H1 (cell line): ENCODE results near the gene SLC9A5. TPM values are rescaled to one million over a fixed set of nuclear protein-coding genes. Genes with fewer than 3 reads are reported as not detected.
A peak's percentile ranks its signal among the peaks of the same experiment; 100 is the strongest.

Source experiments
- CTCF ChIA-PET: fragments of 300-600 bp; sonication (Branson Sonifier 250); formaldehyde crosslinking; loops from one replicate; lab custom pipeline; 2021; ENCODE audit not compliant: partially characterized antibody; lab: Charles Lee
- POLR2A ChIA-PET: fragments of 300-600 bp; sonication (Branson Sonifier 250); formaldehyde crosslinking; loops from one replicate; lab custom pipeline; 2021; ENCODE audit warnings: inconsistent platforms; ENCODE audit not compliant: partially characterized antibody; lab: Charles Lee
- DNase-seq, 2 experiments: peaks; one replicate each; pipeline versions ENCODE4 v3.0.0 to v3.0.0-alpha.2; 2010 to 2022; ENCODE audit warnings: low spot score in 2 of 2, low read depth in 1 of 2, mixed read lengths in 1 of 2
- FAIRE-seq: peaks from 2 replicates; lab custom pipeline; 2011; peaks lifted over from hg19 to GRCh38; lab: Jason Lieb, UNC
- H2AFZ ChIP-seq: 2 replicates; pipeline ENCODE4 v1.8.1; 2012; ENCODE audit warnings: low read length, inconsistent platforms
- H2AK5ac ChIP-seq: 2 replicates; pipeline ENCODE4 v1.6.1; 2013; ENCODE audit warnings: low read depth, low read length
- H2BK120ac ChIP-seq: replicated peaks from 2 replicates; pipeline ENCODE3; 2013; ENCODE audit warnings: low read depth, low read length, inconsistent platforms
- H2BK12ac ChIP-seq: 2 replicates; pipeline ENCODE4 v1.6.1; 2013; ENCODE audit warnings: low read depth, low read length
- H2BK15ac ChIP-seq: 2 replicates; pipeline ENCODE4 v1.6.1; 2013; ENCODE audit warnings: low read length
- H2BK20ac ChIP-seq: 2 replicates; pipeline ENCODE4 v1.6.1; 2013; ENCODE audit warnings: low read length
- H2BK5ac ChIP-seq: 2 replicates; pipeline ENCODE4 v1.6.1; 2013; ENCODE audit warnings: low read depth, low read length
- H3K14ac ChIP-seq: 2 replicates; pipeline ENCODE4 v1.6.1; 2013; ENCODE audit warnings: inconsistent platforms; ENCODE audit not compliant: insufficient read length
- H3K18ac ChIP-seq: 2 replicates; pipeline ENCODE4 v1.6.1; 2013; ENCODE audit warnings: low read length; ENCODE audit errors: extremely low read depth
- H3K23ac ChIP-seq: 2 replicates; pipeline ENCODE4 v1.6.1; 2013; ENCODE audit warnings: inconsistent platforms; ENCODE audit not compliant: insufficient read length
- H3K23me2 ChIP-seq: 2 replicates; pipeline ENCODE4 v1.6.1; 2013; ENCODE audit warnings: low read depth, low read length
- H3K27ac ChIP-seq: 2 replicates; pipeline ENCODE4 v1.6.1; 2011; ENCODE audit warnings: low read depth, low read length, inconsistent platforms
- H3K27me3 ChIP-seq, 4 experiments: replicated peaks in 1 of 4; 1 replicate in 1 of 4; 2 replicates in 3 of 4; pipeline versions ENCODE4 v1.6.1 to v1.8.1; 2011 to 2013; ENCODE audit warnings: low read length in 3 of 4, mild to moderate bottlenecking in 3 of 4, inconsistent platforms in 2 of 4, mixed read lengths in 2 of 4, moderate library complexity in 1 of 4; ENCODE audit not compliant: control insufficient read depth in 3 of 4, insufficient read depth in 3 of 4; ENCODE audit errors: extremely low read depth in 1 of 4
- H3K36me3 ChIP-seq, 4 experiments: 2 replicates each; pipeline versions ENCODE4 v1.6.1 to v1.8.1; 2011 to 2013; ENCODE audit warnings: mild to moderate bottlenecking in 4 of 4, low read length in 3 of 4, moderate library complexity in 2 of 4, control low read depth in 1 of 4, inconsistent platforms in 1 of 4; ENCODE audit not compliant: insufficient read depth in 4 of 4, control insufficient read depth in 2 of 4
- H3K4ac ChIP-seq: replicated peaks from 2 replicates; pipeline ENCODE3; 2013; ENCODE audit warnings: low read length, low read depth, mixed read lengths, inconsistent platforms; ENCODE audit not compliant: insufficient read length
- H3K4me1 ChIP-seq, 4 experiments: replicated peaks in 1 of 4; 1 replicate in 1 of 4; 2 replicates in 3 of 4; pipeline versions ENCODE4 v1.6.1 to v1.8.1; 2011 to 2013; ENCODE audit warnings: low read length in 3 of 4, inconsistent platforms in 2 of 4, mixed read lengths in 1 of 4; ENCODE audit not compliant: insufficient read depth in 4 of 4, control insufficient read depth in 3 of 4
- H3K4me2 ChIP-seq, 2 experiments: 2 replicates each; pipeline versions ENCODE4 v1.6.1 to v1.8.1; 2011 to 2013; ENCODE audit warnings: low read depth in 2 of 2, low read length in 2 of 2, control low read depth in 1 of 2, inconsistent platforms in 1 of 2, mild to moderate bottlenecking in 1 of 2; ENCODE audit not compliant: insufficient read depth in 1 of 2
- H3K4me3 ChIP-seq, 4 experiments: fragments of 200-600, 300-600 bp in 1 of 4; sonication (generic), shearing (Covaris generic), sonication (Bioruptor Twin) in 1 of 4; 2 replicates each; pipeline versions ENCODE4 v1.5.1 to v1.8.1; 2011 to 2016; ENCODE audit warnings: low read length in 4 of 4, low read depth in 3 of 4, control low read depth in 2 of 4, inconsistent platforms in 2 of 4, mild to moderate bottlenecking in 2 of 4, mixed read lengths in 1 of 4, moderate library complexity in 1 of 4; ENCODE audit not compliant: insufficient read depth in 2 of 4; ENCODE audit errors: extremely low read depth in 1 of 4
- H3K56ac ChIP-seq: replicated peaks from 2 replicates; pipeline ENCODE3; 2013; ENCODE audit warnings: low read depth, mild to moderate bottlenecking, mixed read lengths, low read length, inconsistent platforms; ENCODE audit not compliant: insufficient read length
- H3K79me1 ChIP-seq: 2 replicates; pipeline ENCODE4 v1.6.1; 2013; ENCODE audit warnings: low read depth, low read length, control low read depth
- H3K79me2 ChIP-seq, 2 experiments: 2 replicates each; pipeline versions ENCODE4 v1.6.1 to v1.8.1; 2012 to 2013; ENCODE audit warnings: low read length in 2 of 2, mild to moderate bottlenecking in 2 of 2, inconsistent platforms in 1 of 2; ENCODE audit not compliant: insufficient read depth in 2 of 2, control insufficient read depth in 1 of 2
- H3K9ac ChIP-seq, 4 experiments: replicated peaks in 1 of 4; 1 replicate in 1 of 4; 2 replicates in 3 of 4; pipeline versions ENCODE4 v1.6.1 to v1.8.1; 2011 to 2013; ENCODE audit warnings: low read depth in 3 of 4, low read length in 3 of 4, control low read depth in 2 of 4, mild to moderate bottlenecking in 2 of 4, moderate library complexity in 2 of 4, inconsistent platforms in 1 of 4; ENCODE audit errors: extremely low read depth in 1 of 4
- H3K9me3 ChIP-seq, 2 experiments: 2 replicates each; pipeline versions ENCODE4 v1.6.1 to v1.8.1; 2012 to 2013; ENCODE audit warnings: mild to moderate bottlenecking in 2 of 2, moderate library complexity in 2 of 2, control low read depth in 1 of 2, inconsistent platforms in 1 of 2, low read depth in 1 of 2, low read length in 1 of 2, mixed read lengths in 1 of 2; ENCODE audit not compliant: insufficient read depth in 2 of 2
- H4K20me1 ChIP-seq, 2 experiments: replicated peaks in 1 of 2; 2 replicates each; pipeline versions ENCODE3 to v1.8.1; 2011 to 2013; ENCODE audit warnings: inconsistent platforms in 2 of 2, low read length in 2 of 2, mild to moderate bottlenecking in 1 of 2; ENCODE audit not compliant: insufficient read depth in 2 of 2, control insufficient read depth in 1 of 2
- H4K5ac ChIP-seq: 2 replicates; pipeline ENCODE4 v1.6.1; 2013; ENCODE audit warnings: low read length, low read depth, mixed read lengths, inconsistent platforms; ENCODE audit not compliant: insufficient read length
- H4K8ac ChIP-seq: 2 replicates; pipeline ENCODE4 v1.8.0; 2013; ENCODE audit warnings: mild to moderate bottlenecking, moderate library complexity, low read length, inconsistent platforms; ENCODE audit not compliant: insufficient read depth; ENCODE audit errors: extremely low read depth
- H4K91ac ChIP-seq: replicated peaks from 2 replicates; pipeline ENCODE3; 2013; ENCODE audit warnings: low read length, mixed read lengths, inconsistent platforms; ENCODE audit not compliant: insufficient read length
- EP300 ChIP-seq, 2 experiments: IDR thresholded peaks; 1 replicate in 1 of 2; 2 replicates in 1 of 2; pipeline ENCODE4 v1.6.1; 2011 to 2012; ENCODE audit warnings: low read depth in 2 of 2, low read length in 2 of 2, mild to moderate bottlenecking in 2 of 2, borderline replicate concordance in 1 of 2, inconsistent platforms in 1 of 2, moderate library complexity in 1 of 2
- SIN3A ChIP-seq, 2 experiments: IDR thresholded peaks in 1 of 2; conservative IDR thresholded peaks in 1 of 2; 2 replicates each; pipeline ENCODE4 v1.6.1; 2011 to 2012; ENCODE audit warnings: low read length in 2 of 2, improper control_type of control experiment in 1 of 2, low read depth in 1 of 2, mild to moderate bottlenecking in 1 of 2
- SP4 ChIP-seq: IDR thresholded peaks from 2 replicates; pipeline ENCODE4 v1.6.1; 2012; ENCODE audit warnings: low read length, inconsistent platforms
- SUZ12 ChIP-seq: fragments of 200-600 bp; sonication (generic); IDR thresholded peaks from 2 replicates; pipeline ENCODE4 v1.6.1; 2012; ENCODE audit warnings: mild to moderate bottlenecking, inconsistent platforms, low read length, moderate library complexity, mixed read lengths
- WGBS, 2 experiments: shearing (Covaris generic) in 1 of 2; methylation state at CpG; one replicate each; pipeline versions ENCODE4 v1.1.6 to v1.1.7; 2013 to 2015; ENCODE audit warnings: low lambda C conversion rate in 2 of 2, mixed read lengths in 2 of 2, inconsistent platforms in 1 of 2, low coverage in 1 of 2, missing lambda C conversion rate in 1 of 2; ENCODE audit not compliant: insufficient replicate concordance in 2 of 2, insufficient coverage in 1 of 2, insufficient read length in 1 of 2; ENCODE audit errors: extremely low coverage in 1 of 2, missing lambda C conversion rate in 1 of 2; 5-methylcytosine and 5-hydroxymethylcytosine counted together
- polyA plus RNA-seq, 7 experiments: library from polyadenylated mRNA; depleted of rRNA in 3 of 7; stranded (reverse) in 5 of 7; unstranded in 2 of 7; fragments of >200 nt in 5 of 7; fragments of 200-250 nt in 2 of 7; gene quantifications; 1 replicate in 5 of 7; 2 replicates in 1 of 7; 4 replicates in 1 of 7; pipeline versions ENCODE4 v1.2.1 to v1.2.3, GENCODE V29; 2011 to 2013; ENCODE audit warnings: missing spikeins in 2 of 7, mixed read lengths in 2 of 7
- total RNA-seq: library from RNA; stranded (reverse); fragmentation: NEBNext Ultra II Directional; extraction: Animal tissue kit (Norgen Biotek cat#: 25700); gene quantifications from 2 replicates; pipeline ENCODE4 v1.2.1, GENCODE V29; 2021
- TF ChIP-seq, protein P1 (sequence below): IDR thresholded peaks from 2 replicates; pipeline ENCODE4 v1.6.1; 2011; ENCODE audit warnings: low read depth, mild to moderate bottlenecking, low read length; ENCODE audit not compliant: insufficient read depth

SLC9A5 gene
- total and polyA plus RNA-seq, 2 of the 8 experiments (the other 6 are each of a cell fraction or from before 2014, with no cell fraction given), result 7.9 to 8.6 TPM

DNA sequence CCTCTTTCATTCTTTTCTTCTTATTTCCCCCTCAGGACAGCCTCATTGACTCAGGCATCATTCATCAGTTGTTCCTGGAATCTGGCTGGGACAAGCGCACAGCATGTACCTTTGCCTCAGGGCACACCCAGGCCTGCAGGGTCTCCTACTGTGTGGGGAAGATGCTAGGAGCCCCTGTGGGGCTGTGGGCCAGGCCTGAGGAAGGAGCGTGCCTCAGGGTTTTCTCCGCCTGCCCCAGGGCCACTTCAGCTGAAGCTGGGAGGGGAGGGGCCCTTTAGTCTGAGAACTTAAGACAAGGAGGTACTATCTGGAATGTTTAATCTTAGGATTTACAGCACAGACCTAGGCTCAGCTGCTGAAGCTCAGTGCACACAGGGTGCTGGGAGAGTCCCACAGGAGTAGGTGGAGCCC is 41.9 kb upstream of the SLC9A5 start:
- Histone ChIP-seq H3K56ac (no peak overlapping the region), H4K20me1 (peaks cover 0 to 2% of the 10 kb centered on the region in 2 experiments), H3K4ac (no peak overlapping the region), H2BK12ac (no peak overlapping the region), H4K91ac (no peak overlapping the region), H2BK15ac (no peak overlapping the region), H2BK120ac (no peak overlapping the region), H3K23me2 (no peaks in the 10 kb centered on the region), H2BK5ac (0 out of 2 replicates have a peak overlapping the region, but pooled peaks have one; percentile 60), H3K4me3 (no peak overlapping the region), H3K27me3 (peaks cover 0 to 6% (median 2%) of the 10 kb centered on the region in 4 experiments; a peak in 1 of 7 replicates), H3K79me1 (no peaks in the 10 kb centered on the region), H4K5ac (no peak overlapping the region), H3K9me3 (no peaks in the 10 kb centered on the region), H3K79me2 (no peaks in the 10 kb centered on the region), H4K8ac (peak overlapping the region; percentile 59; the same call in 1 of the 2 replicates), H3K4me1 (peaks cover 0 to 10% (median 1%) of the 10 kb centered on the region in 4 experiments; a peak in 2 of 7 replicates), H3K27ac (no peak overlapping the region), H3K23ac (no peak overlapping the region), H3K36me3 (peaks cover 0 to 3% (median 0%) of the 10 kb centered on the region in 4 experiments; a peak in 3 of 8 replicates), H3K14ac (no peak overlapping the region), H3K4me2 (no peak overlapping the region; a peak in 1 of 4 replicates), H2BK20ac (no peak overlapping the region), H3K9ac (no peak overlapping the region), H2AFZ (no peak overlapping the region), H2AK5ac (no peak overlapping the region), H3K18ac (no peak overlapping the region)
- TF ChIP-seq SP4 (no peak), SIN3A (conservative IDR thresholded peaks at IDR 0.05 in 1 of 2, IDR thresholded peaks at IDR 0.05 in 1 of 2; ENCODE audit: low read depth in 1 of 2, low read length in 2 of 2) (no peak), SUZ12 (no peak), EP300 (IDR thresholded peaks at IDR 0.05; ENCODE audit: borderline replicate concordance in 1 of 2, low read depth in 2 of 2, low read length in 2 of 2) (no peak)
- TF ChIP-seq, protein P1, sequence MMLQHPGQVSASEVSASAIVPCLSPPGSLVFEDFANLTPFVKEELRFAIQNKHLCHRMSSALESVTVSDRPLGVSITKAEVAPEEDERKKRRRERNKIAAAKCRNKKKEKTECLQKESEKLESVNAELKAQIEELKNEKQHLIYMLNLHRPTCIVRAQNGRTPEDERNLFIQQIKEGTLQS, result no peak
- POLR2A ChIA-PET, result interaction anchor here (0.8 to 5.4 kb wide), 6 partner anchors 8 to 208 kb away, joined by 3 to 20 read pairs (median 11); partner anchors contain the start of gene TMEM208
- no peak for DNase-seq
- CTCF ChIA-PET, result interaction anchor here (1.9 to 8.9 kb wide), 4 partner anchors 11 to 38 kb away, joined by 5 to 111 read pairs (median 8); partner anchors contain the start of genes E2F4 and ELMO3
- 90% methylated on average over 3 of the region's 3 CpGs; no CpG with 5 or more reads in 1 of the 2 experiments for WGBS, 2 experiments
- no peak for FAIRE-seq
